Esophagus squamous epithelium (tissue), 4 donors: Measurements from ENCODE around the gene DTNA.

ENCODE experiments used
- CTCF ChIP-seq, 6 experiments: fragments of 450-650 bp in 4 of 6; fragments of 200-600 bp in 2 of 6; sonication (generic) in 2 of 6; IDR thresholded peaks; one replicate each; pipeline ENCODE4 v1.5.1; 2016 to 2019; ENCODE audit warnings: antibody characterized with exemption in 6 of 6, mild to moderate bottlenecking in 4 of 6, moderate library complexity in 4 of 6
- POLR2A ChIP-seq, 4 donors: fragments of 450-650 bp; IDR thresholded peaks; one replicate each; pipeline ENCODE4 v1.6.1; 2017; ENCODE audit warnings: antibody characterized with exemption in 4 of 4, mild to moderate bottlenecking in 4 of 4, moderate library complexity in 3 of 4

GRCh38 chr18:34872066-34872465, 162.0 kb downstream of the DTNA start:
- TF ChIP-seq CTCF (IDR thresholded peaks at IDR 0.05) = no peak
- TF ChIP-seq POLR2A (IDR thresholded peaks at IDR 0.05) = no peak
